Kidney epithelial cell (primary cell): ENCODE data around the gene AKR7A2. TPM values are rescaled to one million over a fixed set of nuclear protein-coding genes. Genes with fewer than 3 reads are reported as not detected.

Source experiments
- DNase-seq: peaks from one replicate; pipeline ENCODE4 v3.0.0-alpha.2; 2010; ENCODE audit warnings: low read depth
- H3K27me3 ChIP-seq: 2 replicates; pipeline ENCODE4 v1.6.0; 2011; ENCODE audit warnings: low read length; ENCODE audit not compliant: control insufficient read depth, insufficient read depth
- H3K36me3 ChIP-seq: 2 replicates; pipeline ENCODE4 v1.5.1; 2011; ENCODE audit warnings: low read length; ENCODE audit not compliant: control insufficient read depth, insufficient read depth
- H3K4me3 ChIP-seq: 2 replicates; pipeline ENCODE4 v1.5.1; 2011; ENCODE audit warnings: low read depth, mild to moderate bottlenecking, control low read depth, low read length
- CTCF ChIP-seq: IDR thresholded peaks from 2 replicates; pipeline ENCODE4 v1.5.1; 2011; ENCODE audit warnings: mild to moderate bottlenecking, moderate library complexity, low read length, control low read depth, inconsistent platforms; ENCODE audit not compliant: insufficient read depth, poor library complexity, severe bottlenecking
- total RNA-seq: library from RNA; depleted of rRNA; stranded (reverse); fragments of >200 nt; gene quantifications from 2 replicates; pipeline ENCODE4 v1.2.3, GENCODE V29; 2015

The AKR7A2 gene
- total RNA-seq, 1 donor from 2014 or later: 85.6 TPM

GRCh38 chr1:19351873-19352272 is 39.9 kb upstream of the AKR7A2 start:
- no peaks in the 10 kb centered on the region for H3K27me3 ChIP-seq
- DNase-seq: no peak
- no peaks in the 10 kb centered on the region for H3K36me3 ChIP-seq
- no peak overlapping the region for H3K4me3 ChIP-seq
- no peak for TF ChIP-seq CTCF

- no peak for DNase-seq
- Histone ChIP-seq H3K4me3 (no peak overlapping the region), H3K27me3 (no peaks in the 10 kb centered on the region), H3K36me3 (no peaks in the 10 kb centered on the region)
- no peak for TF ChIP-seq CTCF
Measured at GRCh38 chr1:19350566-19350965, 38.6 kb upstream of the AKR7A2 start.

GRCh38 chr1:19349999-19350398 is 38.1 kb upstream of the AKR7A2 start:
- H3K4me3 ChIP-seq: no peak overlapping the region
- no peaks in the 10 kb centered on the region for H3K27me3 ChIP-seq
- no peak for DNase-seq
- H3K36me3 ChIP-seq: no peaks in the 10 kb centered on the region
- no peak for TF ChIP-seq CTCF

GRCh38 chr1:19348441-19349198 is 36.7 kb upstream of the AKR7A2 start:
- Histone ChIP-seq H3K27me3 (no peaks in the 10 kb centered on the region), H3K4me3 (no peak overlapping the region), H3K36me3 (peaks cover 1% of the 10 kb centered on the region)
- no peak for TF ChIP-seq CTCF
- DNase-seq: no peak

- H3K36me3 ChIP-seq: peaks cover 3% of the 10 kb centered on the region
- TF ChIP-seq CTCF: no peak
- DNase-seq: no peak
- no peak overlapping the region for H3K4me3 ChIP-seq
- H3K27me3 ChIP-seq: no peaks in the 10 kb centered on the region
Measured at GRCh38 chr1:19347533-19348172, 35.7 kb upstream of the AKR7A2 start.

GRCh38 chr1:19346026-19346425 is 34.1 kb upstream of the AKR7A2 start:
- no peak for TF ChIP-seq CTCF
- DNase-seq: no peak

More at GRCh38 chr1:19346026-19346425, 34.1 kb upstream of the AKR7A2 start:
- peaks cover 3% of the 10 kb centered on the region for H3K36me3 ChIP-seq
- H3K27me3 ChIP-seq: no peaks in the 10 kb centered on the region
- H3K4me3 ChIP-seq: no peak overlapping the region
